ENCODE data around the gene LPIN1. TPM values are rescaled to one million over a fixed set of nuclear protein-coding genes. Genes with fewer than 3 reads are reported as not detected.

LPIN1 gene
- total and polyA plus RNA-seq, 4 donors, result 10.1 to 27.4 (median 13.4) TPM

DNA sequence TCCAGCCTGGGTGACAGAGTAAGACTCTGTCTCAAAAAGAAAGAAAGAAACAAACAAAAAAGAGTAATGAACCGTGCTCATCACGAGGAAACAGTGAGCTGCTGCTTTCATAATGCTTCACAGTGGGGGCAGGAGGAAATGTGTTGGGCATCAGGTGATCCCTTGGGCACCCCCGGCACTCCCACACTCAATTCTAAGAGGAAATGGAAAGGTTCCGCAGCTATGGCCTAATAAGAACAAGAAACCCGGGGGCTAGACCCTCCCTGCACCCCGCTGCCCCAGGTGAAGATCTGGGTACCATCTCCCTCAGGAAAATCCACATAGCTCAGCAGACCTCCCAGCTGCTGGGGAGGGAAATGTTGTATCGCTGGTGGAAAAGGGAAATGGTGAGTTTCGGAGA, 118.9 kb downstream of the LPIN1 start:
- H3K4me3 ChIP-seq (ENCODE audit: low read depth in 1 of 3, low read length in 3 of 3), result no peak overlapping the region
- 91% methylated on average over 8 of the region's 8 CpGs for WGBS
- no peaks in the 10 kb centered on the region for H3K36me3 ChIP-seq (ENCODE audit: control insufficient read depth in 4 of 4, insufficient read depth in 3 of 4, low read depth in 1 of 4, low read length in 3 of 4)
- H3K9me3 ChIP-seq (ENCODE audit: control insufficient read depth in 4 of 4, low read length in 3 of 4), result no peaks in the 10 kb centered on the region
- DNase-seq (ENCODE audit: low spot score), result peak; percentile 24
- TF ChIP-seq, protein P1, sequence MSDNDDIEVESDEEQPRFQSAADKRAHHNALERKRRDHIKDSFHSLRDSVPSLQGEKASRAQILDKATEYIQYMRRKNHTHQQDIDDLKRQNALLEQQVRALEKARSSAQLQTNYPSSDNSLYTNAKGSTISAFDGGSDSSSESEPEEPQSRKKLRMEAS (IDR thresholded peaks at IDR 0.05), result no peak
- TF ChIP-seq RAD21 (IDR thresholded peaks at IDR 0.05) (no peak), HNF4G (IDR thresholded peaks at IDR 0.05) (no peak), CTCF (IDR thresholded peaks at IDR 0.05; ENCODE audit: low read depth, low read length, missing input control) (no peak), FOXA2 (IDR thresholded peaks at IDR 0.05) (no peak)
- H3K4me1 ChIP-seq (ENCODE audit: control insufficient read depth in 4 of 4, insufficient read depth in 4 of 4, low read length in 3 of 4), result peaks cover 0 to 2% (median under 1%) of the 10 kb centered on the region in 4 donors
- no peak overlapping the region for H3K27ac ChIP-seq (ENCODE audit: low read depth in 1 of 2, low read length in 2 of 2)
- no peak overlapping the region for H3K9ac ChIP-seq (ENCODE audit: low read depth in 1 of 2, low read length in 2 of 2)
- no peaks in the 10 kb centered on the region for H3K27me3 ChIP-seq (ENCODE audit: control insufficient read depth in 4 of 4, insufficient read depth in 4 of 4, low read length in 3 of 4)

DNA sequence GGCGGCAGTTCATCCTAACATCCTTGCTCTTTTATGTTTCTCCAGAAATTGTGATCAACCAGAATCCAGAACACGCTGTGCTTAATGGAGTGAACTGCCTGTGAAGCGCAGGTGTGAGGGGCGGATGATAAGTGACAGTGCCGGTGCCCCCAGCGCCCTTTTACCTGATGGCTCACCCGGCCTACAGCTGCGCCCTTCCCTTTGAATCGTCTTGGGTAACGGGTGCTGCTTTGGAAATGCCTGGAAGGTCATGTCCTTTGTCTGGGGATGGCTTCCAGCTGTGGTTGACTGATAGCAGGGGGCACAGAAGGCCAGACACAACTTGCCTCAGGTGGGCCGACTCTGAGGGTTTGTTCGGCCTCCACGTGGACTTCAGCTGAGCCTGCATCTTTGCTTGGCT, 119.4 kb downstream of the LPIN1 start:
- DNase-seq (ENCODE audit: low spot score), result peak; percentile 13
- H3K27ac ChIP-seq (ENCODE audit: low read depth in 1 of 2, low read length in 2 of 2), result no peak overlapping the region

DNA sequence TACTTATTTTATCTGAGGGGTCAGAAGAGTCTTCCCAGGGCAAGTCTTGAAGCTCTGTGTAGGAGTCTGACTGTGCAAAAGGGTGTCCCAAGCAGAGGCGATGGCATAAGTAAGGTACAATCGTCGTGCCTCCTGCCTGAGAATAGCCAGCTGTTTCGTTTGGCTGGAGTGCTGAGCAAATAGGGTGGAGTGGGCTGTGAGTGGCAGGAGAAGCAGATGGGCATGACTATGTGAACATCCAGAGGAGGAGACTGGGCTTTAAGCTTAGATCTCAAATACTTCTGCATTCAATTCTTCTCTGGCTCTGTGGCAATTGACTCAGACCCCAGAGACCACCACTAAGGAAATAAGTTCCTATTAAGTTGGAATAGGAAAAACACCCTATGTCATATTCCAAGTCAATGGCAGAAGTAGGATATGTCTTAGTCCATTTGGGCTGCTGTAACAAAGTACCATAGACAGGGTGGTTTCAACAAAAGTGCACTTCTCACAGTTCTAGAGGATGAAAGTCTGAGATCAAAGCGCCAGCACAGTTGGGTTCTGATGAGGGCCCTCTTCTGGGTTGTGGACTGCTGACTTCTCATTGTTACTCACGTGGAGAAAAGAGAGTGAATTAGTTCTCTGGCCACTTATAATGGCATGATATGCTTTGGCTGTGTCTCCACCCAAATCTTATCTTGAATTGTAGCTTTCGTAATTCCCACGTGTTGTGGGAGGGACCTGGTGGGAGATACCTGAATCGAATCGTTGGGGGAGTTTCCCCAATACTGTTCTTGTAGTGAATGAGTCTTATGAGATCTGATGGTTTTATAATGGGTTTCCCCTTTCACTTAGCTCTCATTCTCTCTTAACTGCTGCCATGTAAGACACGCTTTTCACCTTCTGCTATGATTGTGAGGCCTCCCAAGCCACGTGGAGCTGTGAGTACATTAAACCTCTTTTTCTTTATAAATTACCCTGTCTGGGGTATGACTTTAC, 120.2 kb downstream of the LPIN1 start:
- Histone ChIP-seq H3K36me3 (ENCODE audit: control insufficient read depth in 4 of 4, insufficient read depth in 3 of 4, low read depth in 1 of 4, low read length in 3 of 4) (no peaks in the 10 kb centered on the region), H3K9ac (ENCODE audit: low read depth in 1 of 2, low read length in 2 of 2) (no peak overlapping the region), H3K4me1 (ENCODE audit: control insufficient read depth in 4 of 4, insufficient read depth in 4 of 4, low read length in 3 of 4) (peaks cover 0 to 2% (median under 1%) of the 10 kb centered on the region in 4 donors), H3K4me3 (ENCODE audit: low read depth in 1 of 3, low read length in 3 of 3) (no peak overlapping the region), H3K27ac (ENCODE audit: low read depth in 1 of 2, low read length in 2 of 2) (no peak overlapping the region), H3K9me3 (ENCODE audit: control insufficient read depth in 4 of 4, low read length in 3 of 4) (no peaks in the 10 kb centered on the region), H3K27me3 (ENCODE audit: control insufficient read depth in 4 of 4, insufficient read depth in 4 of 4, low read length in 3 of 4) (no peaks in the 10 kb centered on the region)
- DNase-seq (ENCODE audit: low spot score), result no peak
- TF ChIP-seq JUND (IDR thresholded peaks at IDR 0.05), result no peak
- TF ChIP-seq RXRA (IDR thresholded peaks at IDR 0.05), result no peak
- TF ChIP-seq, protein P1 (IDR thresholded peaks at IDR 0.05), result no peak
- TF ChIP-seq TAF1 (conservative IDR thresholded peaks at IDR 0.05), result no peak
- TF ChIP-seq FOXA1 (IDR thresholded peaks at IDR 0.05), result no peak
- TF ChIP-seq, protein P2, sequence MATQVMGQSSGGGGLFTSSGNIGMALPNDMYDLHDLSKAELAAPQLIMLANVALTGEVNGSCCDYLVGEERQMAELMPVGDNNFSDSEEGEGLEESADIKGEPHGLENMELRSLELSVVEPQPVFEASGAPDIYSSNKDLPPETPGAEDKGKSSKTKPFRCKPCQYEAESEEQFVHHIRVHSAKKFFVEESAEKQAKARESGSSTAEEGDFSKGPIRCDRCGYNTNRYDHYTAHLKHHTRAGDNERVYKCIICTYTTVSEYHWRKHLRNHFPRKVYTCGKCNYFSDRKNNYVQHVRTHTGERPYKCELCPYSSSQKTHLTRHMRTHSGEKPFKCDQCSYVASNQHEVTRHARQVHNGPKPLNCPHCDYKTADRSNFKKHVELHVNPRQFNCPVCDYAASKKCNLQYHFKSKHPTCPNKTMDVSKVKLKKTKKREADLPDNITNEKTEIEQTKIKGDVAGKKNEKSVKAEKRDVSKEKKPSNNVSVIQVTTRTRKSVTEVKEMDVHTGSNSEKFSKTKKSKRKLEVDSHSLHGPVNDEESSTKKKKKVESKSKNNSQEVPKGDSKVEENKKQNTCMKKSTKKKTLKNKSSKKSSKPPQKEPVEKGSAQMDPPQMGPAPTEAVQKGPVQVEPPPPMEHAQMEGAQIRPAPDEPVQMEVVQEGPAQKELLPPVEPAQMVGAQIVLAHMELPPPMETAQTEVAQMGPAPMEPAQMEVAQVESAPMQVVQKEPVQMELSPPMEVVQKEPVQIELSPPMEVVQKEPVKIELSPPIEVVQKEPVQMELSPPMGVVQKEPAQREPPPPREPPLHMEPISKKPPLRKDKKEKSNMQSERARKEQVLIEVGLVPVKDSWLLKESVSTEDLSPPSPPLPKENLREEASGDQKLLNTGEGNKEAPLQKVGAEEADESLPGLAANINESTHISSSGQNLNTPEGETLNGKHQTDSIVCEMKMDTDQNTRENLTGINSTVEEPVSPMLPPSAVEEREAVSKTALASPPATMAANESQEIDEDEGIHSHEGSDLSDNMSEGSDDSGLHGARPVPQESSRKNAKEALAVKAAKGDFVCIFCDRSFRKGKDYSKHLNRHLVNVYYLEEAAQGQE (IDR thresholded peaks at IDR 0.05), result no peak
- TF ChIP-seq, protein P3, sequence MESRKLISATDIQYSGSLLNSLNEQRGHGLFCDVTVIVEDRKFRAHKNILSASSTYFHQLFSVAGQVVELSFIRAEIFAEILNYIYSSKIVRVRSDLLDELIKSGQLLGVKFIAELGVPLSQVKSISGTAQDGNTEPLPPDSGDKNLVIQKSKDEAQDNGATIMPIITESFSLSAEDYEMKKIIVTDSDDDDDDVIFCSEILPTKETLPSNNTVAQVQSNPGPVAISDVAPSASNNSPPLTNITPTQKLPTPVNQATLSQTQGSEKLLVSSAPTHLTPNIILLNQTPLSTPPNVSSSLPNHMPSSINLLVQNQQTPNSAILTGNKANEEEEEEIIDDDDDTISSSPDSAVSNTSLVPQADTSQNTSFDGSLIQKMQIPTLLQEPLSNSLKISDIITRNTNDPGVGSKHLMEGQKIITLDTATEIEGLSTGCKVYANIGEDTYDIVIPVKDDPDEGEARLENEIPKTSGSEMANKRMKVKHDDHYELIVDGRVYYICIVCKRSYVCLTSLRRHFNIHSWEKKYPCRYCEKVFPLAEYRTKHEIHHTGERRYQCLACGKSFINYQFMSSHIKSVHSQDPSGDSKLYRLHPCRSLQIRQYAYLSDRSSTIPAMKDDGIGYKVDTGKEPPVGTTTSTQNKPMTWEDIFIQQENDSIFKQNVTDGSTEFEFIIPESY (IDR thresholded peaks at IDR 0.05), result no peak
- 70% methylated on average over 12 of the region's 12 CpGs for WGBS

More for the DNA sequence above, 119.4 kb downstream of the LPIN1 start:
- no peak for TF ChIP-seq ATF3 (IDR thresholded peaks at IDR 0.05)
- no peak for TF ChIP-seq HNF4A (conservative IDR thresholded peaks at IDR 0.05)
- no peak for TF ChIP-seq RAD21 (IDR thresholded peaks at IDR 0.05)
- TF ChIP-seq EGR1 (IDR thresholded peaks at IDR 0.05; ENCODE audit: low read depth in 2 of 2), result no peak
- TF ChIP-seq RXRA (IDR thresholded peaks at IDR 0.05), result no peak
- no peak for TF ChIP-seq JUND (IDR thresholded peaks at IDR 0.05)
- no peaks in the 10 kb centered on the region for H3K27me3 ChIP-seq (ENCODE audit: control insufficient read depth in 4 of 4, insufficient read depth in 4 of 4, low read length in 3 of 4)
- WGBS, result 89% methylated on average over 13 of the region's 13 CpGs
- H3K4me1 ChIP-seq (ENCODE audit: control insufficient read depth in 4 of 4, insufficient read depth in 4 of 4, low read length in 3 of 4), result peaks cover 0 to 2% (median under 1%) of the 10 kb centered on the region in 4 donors
- no peak overlapping the region for H3K4me3 ChIP-seq (ENCODE audit: low read depth in 1 of 3, low read length in 3 of 3)
- no peaks in the 10 kb centered on the region for H3K36me3 ChIP-seq (ENCODE audit: control insufficient read depth in 4 of 4, insufficient read depth in 3 of 4, low read depth in 1 of 4, low read length in 3 of 4)
- no peaks in the 10 kb centered on the region for H3K9me3 ChIP-seq (ENCODE audit: control insufficient read depth in 4 of 4, low read length in 3 of 4)
- no peak overlapping the region for H3K9ac ChIP-seq (ENCODE audit: low read depth in 1 of 2, low read length in 2 of 2)

Data from liver (tissue), 9 donors.